ENCODE results near the gene CACNB2. TPM values are rescaled to one million over a fixed set of nuclear protein-coding genes. Genes with fewer than 3 reads are reported as not detected.

The CACNB2 gene
- total RNA-seq, 6 experiments from 2014 or later, result not detected

DNA sequence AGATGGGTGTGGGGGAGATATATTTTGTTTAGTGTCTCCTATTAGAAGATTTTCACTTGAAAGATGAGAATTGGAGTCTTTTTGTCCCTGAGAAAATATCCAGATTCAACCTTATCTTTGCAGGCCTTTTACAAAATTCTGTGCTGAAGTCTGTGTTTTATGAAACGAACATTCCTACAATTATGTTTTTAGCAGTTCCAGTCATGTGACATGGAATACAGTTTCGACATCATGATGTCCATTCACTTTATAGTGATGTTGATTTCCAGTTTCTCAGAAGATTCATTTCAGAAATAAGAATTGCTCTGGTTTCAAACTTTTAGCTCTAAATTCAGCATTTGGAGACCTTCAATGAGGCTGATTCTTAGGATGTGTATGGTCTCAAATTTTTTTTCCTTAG lies 54.4 kb downstream of the CACNB2 start:
- Mint-ChIP-seq H3K27me3 (ENCODE audit: insufficient read depth) (peaks cover 3% of the 10 kb centered on the region), H3K9me3 (no peaks in the 10 kb centered on the region; the same call in 1 of the 2 replicates), H3K27ac (no peak overlapping the region), H3K4me1 (ENCODE audit: low read depth) (peaks cover 9% of the 10 kb centered on the region), H3K36me3 (ENCODE audit: low read depth) (no peaks in the 10 kb centered on the region), H3K4me3 (no peak overlapping the region)
- TF ChIP-seq, protein P1, sequence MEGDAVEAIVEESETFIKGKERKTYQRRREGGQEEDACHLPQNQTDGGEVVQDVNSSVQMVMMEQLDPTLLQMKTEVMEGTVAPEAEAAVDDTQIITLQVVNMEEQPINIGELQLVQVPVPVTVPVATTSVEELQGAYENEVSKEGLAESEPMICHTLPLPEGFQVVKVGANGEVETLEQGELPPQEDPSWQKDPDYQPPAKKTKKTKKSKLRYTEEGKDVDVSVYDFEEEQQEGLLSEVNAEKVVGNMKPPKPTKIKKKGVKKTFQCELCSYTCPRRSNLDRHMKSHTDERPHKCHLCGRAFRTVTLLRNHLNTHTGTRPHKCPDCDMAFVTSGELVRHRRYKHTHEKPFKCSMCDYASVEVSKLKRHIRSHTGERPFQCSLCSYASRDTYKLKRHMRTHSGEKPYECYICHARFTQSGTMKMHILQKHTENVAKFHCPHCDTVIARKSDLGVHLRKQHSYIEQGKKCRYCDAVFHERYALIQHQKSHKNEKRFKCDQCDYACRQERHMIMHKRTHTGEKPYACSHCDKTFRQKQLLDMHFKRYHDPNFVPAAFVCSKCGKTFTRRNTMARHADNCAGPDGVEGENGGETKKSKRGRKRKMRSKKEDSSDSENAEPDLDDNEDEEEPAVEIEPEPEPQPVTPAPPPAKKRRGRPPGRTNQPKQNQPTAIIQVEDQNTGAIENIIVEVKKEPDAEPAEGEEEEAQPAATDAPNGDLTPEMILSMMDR (IDR thresholded peaks at IDR 0.05), result no peak
- no peak for DNase-seq

DNA sequence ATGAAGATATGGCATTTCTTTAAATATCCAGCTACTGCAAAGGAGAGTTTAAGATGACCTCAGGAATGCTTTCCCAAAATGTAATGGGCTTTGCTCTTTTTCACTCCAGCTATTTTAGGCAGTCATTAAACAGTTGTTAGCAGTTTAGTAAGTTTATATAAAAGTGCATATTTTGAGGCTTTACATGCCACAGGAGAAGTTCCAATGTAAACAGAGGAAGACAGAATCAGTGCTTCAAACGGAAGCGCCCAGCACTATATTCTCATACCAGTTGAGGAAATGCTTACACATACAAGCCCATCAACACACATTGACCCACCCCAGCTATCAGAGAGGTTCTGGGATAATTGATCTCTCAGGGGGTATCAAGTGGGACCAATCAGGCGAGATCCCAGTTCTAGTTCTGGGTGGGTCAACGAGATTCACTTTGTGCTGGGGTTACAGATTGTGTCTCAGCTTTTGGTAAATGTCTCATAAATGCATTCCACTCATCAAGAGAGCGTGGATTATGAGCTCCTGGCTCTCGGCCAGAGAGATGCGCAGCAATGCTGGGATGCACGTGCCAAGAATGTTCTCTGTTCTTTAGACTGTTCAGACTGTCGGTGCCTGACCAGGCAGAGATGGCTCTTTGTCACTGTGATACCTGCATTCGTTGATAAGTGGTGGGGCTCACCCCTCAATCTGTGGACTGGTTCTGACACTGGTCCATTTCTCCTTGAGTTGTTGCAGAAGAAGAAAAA lies 55.0 kb downstream of the CACNB2 start:
- H3K9me3 Mint-ChIP-seq, result no peaks in the 10 kb centered on the region; the same call in 1 of the 2 replicates
- no peak for DNase-seq
- no peak overlapping the region for H3K4me3 Mint-ChIP-seq

DNA sequence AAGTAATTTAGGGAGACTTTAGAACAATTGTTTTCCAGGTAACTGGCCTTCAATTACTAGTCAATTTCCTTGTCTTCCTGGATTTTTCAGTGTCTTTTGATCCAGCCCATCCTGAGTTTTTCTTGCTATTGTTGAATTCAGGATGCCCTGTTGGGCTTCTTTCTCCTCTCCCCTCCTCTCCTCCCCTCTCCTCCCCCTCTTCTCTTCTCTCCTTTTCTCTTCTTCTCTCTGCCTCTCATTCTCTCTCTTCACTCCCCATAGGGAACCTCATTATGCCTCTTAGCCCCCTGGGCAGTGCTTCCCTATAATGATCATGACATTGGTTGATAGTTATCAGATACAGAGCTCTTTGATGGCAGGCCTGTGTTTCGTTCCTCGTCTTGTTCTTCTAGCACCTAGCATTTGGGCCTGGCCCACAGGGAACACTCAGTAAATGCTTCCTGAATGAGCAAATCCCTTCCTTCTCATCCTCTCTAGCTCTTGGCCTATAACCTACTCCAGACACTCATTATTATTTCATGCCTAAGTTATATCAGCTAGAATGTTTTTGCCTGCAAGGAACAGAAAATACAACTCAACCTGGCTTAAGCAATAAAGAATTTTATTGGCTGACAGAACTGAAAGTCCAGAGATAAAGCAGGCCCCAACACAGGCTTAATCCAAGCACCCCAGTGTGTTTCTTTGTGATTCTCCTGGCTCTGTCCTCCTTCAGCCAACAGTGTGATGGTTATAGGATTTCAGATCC lies 56.8 kb downstream of the CACNB2 start:
- H3K4me3 Mint-ChIP-seq, result no peak overlapping the region
- peaks cover 9% of the 10 kb centered on the region for H3K4me1 Mint-ChIP-seq (ENCODE audit: low read depth)
- H3K27me3 Mint-ChIP-seq (ENCODE audit: insufficient read depth), result no peaks in the 10 kb centered on the region
- no peaks in the 10 kb centered on the region; the same call in 1 of the 2 replicates for H3K9me3 Mint-ChIP-seq
- H3K27ac Mint-ChIP-seq, result no peak overlapping the region
- no peaks in the 10 kb centered on the region for H3K36me3 Mint-ChIP-seq (ENCODE audit: low read depth)
- DNase-seq, result no peak
- TF ChIP-seq, protein P1 (IDR thresholded peaks at IDR 0.05), result no peak

More for the DNA sequence above, 55.0 kb downstream of the CACNB2 start:
- peaks cover 9% of the 10 kb centered on the region for H3K4me1 Mint-ChIP-seq (ENCODE audit: low read depth)
- no peaks in the 10 kb centered on the region for H3K36me3 Mint-ChIP-seq (ENCODE audit: low read depth)
- peaks cover 2% of the 10 kb centered on the region for H3K27me3 Mint-ChIP-seq (ENCODE audit: insufficient read depth)
- no peak overlapping the region for H3K27ac Mint-ChIP-seq
- TF ChIP-seq, protein P1 (IDR thresholded peaks at IDR 0.05), result no peak

DNA sequence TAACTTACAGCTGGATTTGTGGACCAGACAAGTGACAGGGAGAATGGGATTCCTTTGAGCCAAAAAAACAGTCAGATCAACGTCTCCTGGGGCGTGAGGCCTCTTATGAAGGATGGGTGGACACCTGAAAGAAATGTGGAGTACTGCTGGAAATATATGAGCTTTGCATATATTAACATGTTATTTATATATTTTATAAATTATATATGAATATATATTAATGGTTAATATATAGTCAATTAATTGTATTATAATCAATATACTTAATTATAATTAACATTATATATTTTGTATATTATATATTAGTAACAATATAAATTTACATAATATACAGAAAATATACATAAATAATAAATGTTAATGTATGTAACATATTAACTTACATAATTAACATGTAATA lies 57.5 kb downstream of the CACNB2 start:
- no peak for DNase-seq
- H3K9me3 Mint-ChIP-seq, result no peaks in the 10 kb centered on the region; the same call in 1 of the 2 replicates
- no peaks in the 10 kb centered on the region for H3K36me3 Mint-ChIP-seq (ENCODE audit: low read depth)
- no peak overlapping the region for H3K4me3 Mint-ChIP-seq
- peaks cover 9% of the 10 kb centered on the region for H3K4me1 Mint-ChIP-seq (ENCODE audit: low read depth)
- no peaks in the 10 kb centered on the region for H3K27me3 Mint-ChIP-seq (ENCODE audit: insufficient read depth)
- H3K27ac Mint-ChIP-seq, result no peak overlapping the region
- TF ChIP-seq, protein P1 (IDR thresholded peaks at IDR 0.05), result no peak

DNA sequence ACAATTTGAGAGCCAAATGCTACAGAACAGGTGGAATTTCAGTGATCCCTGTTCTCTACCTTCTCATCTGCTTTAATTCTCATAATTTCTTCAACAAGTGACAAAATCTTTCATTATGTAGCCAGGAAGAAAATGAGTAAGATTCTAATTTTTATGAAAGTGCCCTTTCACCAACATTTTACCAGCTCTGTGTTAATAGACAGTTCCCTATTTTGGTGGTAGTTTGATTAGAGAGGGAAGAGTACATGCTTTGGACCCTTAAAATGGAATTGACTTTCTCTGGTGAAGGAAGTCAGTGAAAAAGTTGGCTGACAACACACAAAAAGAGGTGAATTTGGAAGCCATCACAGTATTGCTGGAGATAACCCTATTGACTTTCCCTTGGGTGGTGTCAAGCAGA lies 61.7 kb downstream of the CACNB2 start:
- no peak for DNase-seq
- peaks cover 3% of the 10 kb centered on the region; the same call in 1 of the 2 replicates for H3K27me3 Mint-ChIP-seq (ENCODE audit: insufficient read depth)
- H3K36me3 Mint-ChIP-seq (ENCODE audit: low read depth), result no peaks in the 10 kb centered on the region
- no peaks in the 10 kb centered on the region; the same call in 1 of the 2 replicates for H3K9me3 Mint-ChIP-seq
- H3K27ac Mint-ChIP-seq, result no peak overlapping the region
- H3K4me1 Mint-ChIP-seq (ENCODE audit: low read depth), result no peaks in the 10 kb centered on the region
- TF ChIP-seq, protein P1 (IDR thresholded peaks at IDR 0.05), result no peak
- H3K4me3 Mint-ChIP-seq, result no peak overlapping the region

Measured in HFFc6 (cell line).